ENCODE measurements around the gene NETO2. TPM values are rescaled to one million over a fixed set of nuclear protein-coding genes. Genes with fewer than 3 reads are reported as not detected.
A peak's percentile ranks its signal among the peaks of the same experiment; 100 is the strongest.

The NETO2 gene
- total RNA-seq, 6 donors from 2014 or later = 1.0 to 13.7 (median 7.2) TPM

DNA sequence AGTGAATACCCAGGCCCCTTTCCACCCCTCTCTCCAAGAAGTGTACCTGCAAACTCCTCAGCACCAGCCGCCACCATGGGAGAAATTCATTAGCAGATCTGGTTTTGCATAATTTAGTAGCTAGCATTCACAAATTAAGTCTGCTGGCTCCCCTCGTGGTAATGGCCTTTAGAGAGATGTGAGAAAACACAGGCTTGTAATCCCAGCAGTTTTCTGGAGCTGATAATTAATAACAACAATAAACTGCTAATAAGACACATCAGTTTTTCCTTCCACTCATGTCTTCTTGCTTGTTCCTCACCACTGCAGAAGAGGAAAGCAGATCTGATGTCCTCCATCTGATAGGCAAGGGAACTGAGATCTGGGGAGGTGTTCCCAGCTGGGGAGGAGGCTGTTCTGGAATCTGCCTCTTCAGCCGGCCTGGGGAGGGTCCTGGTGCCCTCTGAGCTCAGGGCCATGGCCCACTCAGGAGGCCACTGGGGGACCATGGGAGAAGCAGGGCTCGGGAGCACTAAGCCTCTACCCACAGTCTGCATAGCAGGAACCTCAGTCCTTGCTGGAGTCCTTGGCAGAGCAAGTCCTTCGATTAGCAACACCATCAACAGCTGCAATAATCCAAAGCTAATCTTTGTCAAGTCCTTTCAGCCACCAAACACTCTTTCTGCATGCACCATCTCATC, 96.1 kb downstream of the NETO2 start:
- no peak overlapping the region for H3K4me3 ChIP-seq
- DNase-seq = no peak
- H3K9me3 ChIP-seq = no peaks in the 10 kb centered on the region
- 83 to 87% methylated on average over 5 of the region's 5 CpGs for WGBS, 2 donors
- H3K27ac ChIP-seq = no peak overlapping the region
- TF ChIP-seq POLR2A (IDR thresholded peaks at IDR 0.05) (no peak), EP300 (IDR thresholded peaks at IDR 0.05) (no peak), POLR2AphosphoS5 (IDR thresholded peaks at IDR 0.05) (no peak)
- TF ChIP-seq, protein P1, sequence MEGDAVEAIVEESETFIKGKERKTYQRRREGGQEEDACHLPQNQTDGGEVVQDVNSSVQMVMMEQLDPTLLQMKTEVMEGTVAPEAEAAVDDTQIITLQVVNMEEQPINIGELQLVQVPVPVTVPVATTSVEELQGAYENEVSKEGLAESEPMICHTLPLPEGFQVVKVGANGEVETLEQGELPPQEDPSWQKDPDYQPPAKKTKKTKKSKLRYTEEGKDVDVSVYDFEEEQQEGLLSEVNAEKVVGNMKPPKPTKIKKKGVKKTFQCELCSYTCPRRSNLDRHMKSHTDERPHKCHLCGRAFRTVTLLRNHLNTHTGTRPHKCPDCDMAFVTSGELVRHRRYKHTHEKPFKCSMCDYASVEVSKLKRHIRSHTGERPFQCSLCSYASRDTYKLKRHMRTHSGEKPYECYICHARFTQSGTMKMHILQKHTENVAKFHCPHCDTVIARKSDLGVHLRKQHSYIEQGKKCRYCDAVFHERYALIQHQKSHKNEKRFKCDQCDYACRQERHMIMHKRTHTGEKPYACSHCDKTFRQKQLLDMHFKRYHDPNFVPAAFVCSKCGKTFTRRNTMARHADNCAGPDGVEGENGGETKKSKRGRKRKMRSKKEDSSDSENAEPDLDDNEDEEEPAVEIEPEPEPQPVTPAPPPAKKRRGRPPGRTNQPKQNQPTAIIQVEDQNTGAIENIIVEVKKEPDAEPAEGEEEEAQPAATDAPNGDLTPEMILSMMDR (IDR thresholded peaks at IDR 0.05) = no peak
- ATAC-seq (ENCODE audit: low FRiP score in 2 of 2) = no peak
- H3K36me3 ChIP-seq = no peaks in the 10 kb centered on the region
- H3K27me3 ChIP-seq = no peaks in the 10 kb centered on the region
- no peaks in the 10 kb centered on the region for H3K4me1 ChIP-seq

DNA sequence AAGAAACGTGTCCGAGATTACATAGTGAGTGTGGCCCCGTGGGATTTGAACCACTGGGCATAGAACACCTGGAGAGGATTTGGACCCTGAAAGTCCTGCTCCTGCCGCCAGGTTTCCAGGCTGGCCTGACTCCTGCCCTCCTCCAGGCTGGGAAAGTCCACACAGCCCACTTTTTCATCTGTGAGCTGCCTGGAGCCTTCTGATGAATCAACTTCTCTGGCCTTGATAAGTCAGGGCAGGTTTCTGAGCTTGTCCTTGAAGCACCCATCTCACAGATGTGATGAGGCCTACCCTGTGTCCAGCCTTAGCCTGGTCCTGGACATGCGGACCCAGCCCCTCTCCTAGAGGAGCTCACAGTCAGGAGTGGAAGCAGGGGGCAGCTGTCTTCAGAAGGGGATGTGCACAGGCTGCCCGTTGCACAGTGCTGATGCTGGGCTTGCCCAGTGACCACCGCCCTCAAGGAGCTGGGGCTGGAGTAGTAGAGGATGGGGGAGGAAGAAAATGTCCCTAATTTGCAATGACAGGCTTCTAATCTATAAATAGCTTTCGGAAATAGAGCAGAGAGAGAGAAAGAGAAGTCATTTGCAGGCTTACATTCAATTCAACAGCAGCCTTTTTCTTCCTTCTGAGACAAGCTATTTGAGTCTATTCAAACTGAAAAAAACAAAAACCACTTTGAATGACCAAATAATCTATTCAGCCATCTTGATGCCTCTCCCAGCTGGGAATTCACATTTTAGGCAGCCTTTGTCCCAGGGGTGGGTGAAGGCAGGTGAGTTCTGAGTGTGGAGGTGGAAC, 96.8 kb downstream of the NETO2 start:
- DNase-seq (no peak), ATAC-seq (ENCODE audit: low FRiP score in 2 of 2) (peak in 1 of 2 donors; percentile 6)
- Histone ChIP-seq H3K4me3 (no peak overlapping the region), H3K4me1 (no peaks in the 10 kb centered on the region), H3K27me3 (no peaks in the 10 kb centered on the region), H3K36me3 (no peaks in the 10 kb centered on the region), H3K9me3 (no peaks in the 10 kb centered on the region), H3K27ac (no peak overlapping the region)
- 90 to 94% methylated on average over 7 to 8 of the region's 8 CpGs for WGBS, 2 donors
- TF ChIP-seq POLR2AphosphoS5 (IDR thresholded peaks at IDR 0.05) (no peak), EP300 (IDR thresholded peaks at IDR 0.05) (no peak), POLR2A (IDR thresholded peaks at IDR 0.05) (no peak)
- TF ChIP-seq, protein P1 (IDR thresholded peaks at IDR 0.05) = no peak

DNA sequence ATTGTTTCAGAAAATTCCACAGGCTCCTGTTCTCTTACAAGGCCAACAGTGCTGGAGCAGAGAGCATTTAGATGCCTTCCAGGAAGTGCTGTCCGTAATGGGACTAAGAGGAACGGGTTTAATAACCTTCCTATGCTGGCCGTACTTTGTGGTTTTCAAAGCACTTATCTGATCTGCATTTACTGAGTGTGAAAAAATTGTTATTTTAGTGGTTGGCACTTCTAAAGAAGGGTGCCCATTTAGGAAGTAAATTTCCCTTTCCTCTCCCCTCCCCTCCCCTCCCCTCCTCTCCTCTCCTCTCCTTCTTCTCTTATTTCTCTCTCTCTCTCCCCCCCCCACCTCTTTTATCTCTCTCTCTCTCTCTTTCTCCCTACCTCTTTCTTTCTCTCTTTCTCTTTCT, 98.3 kb downstream of the NETO2 start:
- Histone ChIP-seq H3K9me3 (no peaks in the 10 kb centered on the region), H3K4me1 (no peaks in the 10 kb centered on the region), H3K27ac (no peak overlapping the region), H3K27me3 (no peaks in the 10 kb centered on the region), H3K4me3 (no peak overlapping the region), H3K36me3 (no peaks in the 10 kb centered on the region)
- ATAC-seq (ENCODE audit: low FRiP score in 2 of 2) = no peak
- no peak for DNase-seq
- TF ChIP-seq, protein P1 (IDR thresholded peaks at IDR 0.05) = no peak
- TF ChIP-seq EP300 (IDR thresholded peaks at IDR 0.05) (no peak), POLR2AphosphoS5 (IDR thresholded peaks at IDR 0.05) (no peak), POLR2A (IDR thresholded peaks at IDR 0.05) (no peak)
- 18 to 19% methylated on average over 3 of the region's 3 CpGs for WGBS, 2 donors

DNA sequence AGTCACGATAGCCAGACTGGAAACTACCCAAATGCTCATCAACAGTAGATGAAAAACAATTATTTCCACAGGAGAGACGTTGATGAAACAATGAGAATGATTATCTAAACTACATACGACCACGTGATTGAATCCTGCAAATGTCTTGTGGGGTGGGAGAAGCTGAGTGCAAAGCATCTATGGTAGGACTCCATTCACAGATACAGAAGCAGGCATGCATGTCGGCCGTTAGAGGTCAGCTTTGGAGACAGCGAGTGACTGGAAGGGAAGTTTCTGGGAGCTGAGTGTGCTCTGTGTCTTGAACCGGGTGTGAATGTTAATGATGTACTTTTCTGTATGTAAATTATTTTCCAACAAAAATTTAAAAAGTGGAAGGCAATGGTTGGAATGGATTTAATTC, 98.7 kb downstream of the NETO2 start:
- 48 to 60% methylated on average over 8 of the region's 8 CpGs for WGBS, 2 donors
- no peak for TF ChIP-seq EP300 (IDR thresholded peaks at IDR 0.05)
- Histone ChIP-seq H3K27me3 (no peaks in the 10 kb centered on the region), H3K9me3 (no peaks in the 10 kb centered on the region), H3K27ac (no peak overlapping the region), H3K4me1 (no peaks in the 10 kb centered on the region), H3K4me3 (no peak overlapping the region), H3K36me3 (no peaks in the 10 kb centered on the region)
- no peak for ATAC-seq (ENCODE audit: low FRiP score in 2 of 2)
- no peak for DNase-seq

DNA sequence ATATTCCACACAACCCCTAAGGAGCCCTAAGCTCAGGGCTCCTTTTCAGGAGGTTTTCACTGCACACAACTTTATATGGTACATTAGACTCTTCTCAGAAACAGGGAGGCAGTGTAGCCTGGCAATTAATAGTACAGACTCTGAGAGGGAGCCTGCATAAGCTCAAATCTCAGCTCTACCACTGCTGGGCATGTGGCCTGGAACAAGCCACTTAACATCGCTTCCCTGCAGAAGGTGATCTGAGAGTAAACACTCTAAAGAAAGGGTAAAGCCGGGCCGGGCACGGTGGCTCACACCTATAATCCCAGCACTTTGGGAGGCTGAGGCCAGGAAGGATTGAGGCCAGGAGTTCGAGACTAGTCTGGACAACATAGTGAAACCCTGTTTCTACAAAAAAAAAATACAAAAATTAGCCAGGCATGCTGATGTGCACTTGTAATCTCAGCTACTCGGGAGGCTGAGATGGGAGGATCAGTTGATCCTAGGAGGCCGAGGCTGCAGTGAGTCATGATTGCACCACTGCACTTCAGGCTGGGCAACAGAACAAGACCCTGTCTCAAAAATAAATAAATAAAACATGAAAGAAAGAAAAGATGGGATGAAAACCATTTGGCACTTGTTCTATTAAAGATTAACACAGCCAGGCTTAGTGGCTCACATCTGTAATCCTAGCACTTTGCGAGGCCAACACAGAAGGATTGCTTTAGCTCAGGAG, 99.6 kb downstream of the NETO2 start:
- TF ChIP-seq POLR2A (IDR thresholded peaks at IDR 0.05) = no peak
- no peak for TF ChIP-seq EP300 (IDR thresholded peaks at IDR 0.05)
- no peak for TF ChIP-seq POLR2AphosphoS5 (IDR thresholded peaks at IDR 0.05)
- no peaks in the 10 kb centered on the region for H3K36me3 ChIP-seq
- no peaks in the 10 kb centered on the region for H3K27me3 ChIP-seq
- H3K4me3 ChIP-seq = no peak overlapping the region
- peak in 1 of 2 donors; percentile 34 for DNase-seq
- no peaks in the 10 kb centered on the region for H3K9me3 ChIP-seq
- ATAC-seq (ENCODE audit: low FRiP score in 2 of 2) = no peak
- no peak overlapping the region for H3K27ac ChIP-seq
- whole genome bisulfite sequencing, 2 donors = 86 to 94% methylated on average over 8 of the region's 8 CpGs
- no peaks in the 10 kb centered on the region for H3K4me1 ChIP-seq

Data from upper lobe of left lung (tissue), 6 donors.